ENCODE results near the gene ARRB2. TPM values are rescaled to one million over a fixed set of nuclear protein-coding genes. Genes with fewer than 3 reads are reported as not detected.

Gene ARRB2
- total RNA-seq, 1 experiment from 2014 or later = 82.2 TPM

GRCh38 chr17:4750606-4751005 lies 40.2 kb downstream of the ARRB2 start:
- intact Hi-C loops (cut with micrococcal nuclease; ENCODE audit: unreplicated experiment) = no loop called here
- Histone ChIP-seq H3K27ac (ENCODE audit: low read depth, low read length, poor library complexity, severe bottlenecking) (no peak overlapping the region), H3K27me3 (replicated peaks; ENCODE audit: insufficient read depth, low read depth, low read length, poor library complexity) (peaks cover 37% of the 10 kb centered on the region), H3K4me3 (ENCODE audit: low read depth, low read length, poor library complexity, severe bottlenecking) (no peak overlapping the region), H3K36me3 (ENCODE audit: insufficient read depth, low read length, poor library complexity, severe bottlenecking) (no peaks in the 10 kb centered on the region), H3K9me3 (ENCODE audit: low read depth, low read length, poor library complexity, severe bottlenecking) (no peaks in the 10 kb centered on the region), H3K4me1 (ENCODE audit: insufficient read depth, low read length, poor library complexity, severe bottlenecking) (peaks cover 2% of the 10 kb centered on the region)
- no peak for DNase-seq (ENCODE audit: low spot score)
- ChIA-PET CTCF (no interaction called here), POLR2A (ENCODE audit: low non-redundant PET) (no interaction called here)
- TF ChIP-seq CTCF (conservative IDR thresholded peaks at IDR 0.05; ENCODE audit: low read depth, low read length) = no peak
- no peak for TF ChIP-seq EZH2 (IDR thresholded peaks at IDR 0.05; ENCODE audit: borderline replicate concordance, low read depth, low read length, poor library complexity, severe bottlenecking)
- no TSS peak for BruUV-seq (replicated peaks)

GRCh38 chr17:4751932-4752331 lies 41.5 kb downstream of the ARRB2 start:
- intact Hi-C loops (cut with micrococcal nuclease; ENCODE audit: unreplicated experiment) = no loop called here
- POLR2A ChIA-PET (ENCODE audit: low non-redundant PET) = no interaction called here
- no peaks in the 10 kb centered on the region for H3K9me3 ChIP-seq (ENCODE audit: low read depth, low read length, poor library complexity, severe bottlenecking)
- H3K4me1 ChIP-seq (ENCODE audit: insufficient read depth, low read length, poor library complexity, severe bottlenecking) = no peaks in the 10 kb centered on the region
- CTCF ChIA-PET = no interaction called here
- DNase-seq (ENCODE audit: low spot score) = no peak
- H3K36me3 ChIP-seq (ENCODE audit: insufficient read depth, low read length, poor library complexity, severe bottlenecking) = no peaks in the 10 kb centered on the region
- BruUV-seq (replicated peaks) = no TSS peak
- H3K4me3 ChIP-seq (ENCODE audit: low read depth, low read length, poor library complexity, severe bottlenecking) = no peak overlapping the region
- peaks cover 37% of the 10 kb centered on the region for H3K27me3 ChIP-seq (replicated peaks; ENCODE audit: insufficient read depth, low read depth, low read length, poor library complexity)
- TF ChIP-seq CTCF (conservative IDR thresholded peaks at IDR 0.05; ENCODE audit: low read depth, low read length) = no peak
- no peak for TF ChIP-seq EZH2 (IDR thresholded peaks at IDR 0.05; ENCODE audit: borderline replicate concordance, low read depth, low read length, poor library complexity, severe bottlenecking)
- H3K27ac ChIP-seq (ENCODE audit: low read depth, low read length, poor library complexity, severe bottlenecking) = no peak overlapping the region

- ChIA-PET POLR2A (ENCODE audit: low non-redundant PET) (interaction anchor here (0.6 kb wide), 1 partner anchor 43 kb away, joined by 3 read pairs; no protein-coding TSS in a partner anchor), CTCF (no interaction called here)
- Histone ChIP-seq H3K27me3 (replicated peaks; ENCODE audit: insufficient read depth, low read depth, low read length, poor library complexity) (peaks cover 30% of the 10 kb centered on the region), H3K4me1 (ENCODE audit: insufficient read depth, low read length, poor library complexity, severe bottlenecking) (no peaks in the 10 kb centered on the region), H3K4me3 (ENCODE audit: low read depth, low read length, poor library complexity, severe bottlenecking) (no peak overlapping the region), H3K36me3 (ENCODE audit: insufficient read depth, low read length, poor library complexity, severe bottlenecking) (no peaks in the 10 kb centered on the region), H3K9me3 (ENCODE audit: low read depth, low read length, poor library complexity, severe bottlenecking) (no peaks in the 10 kb centered on the region), H3K27ac (ENCODE audit: low read depth, low read length, poor library complexity, severe bottlenecking) (no peak overlapping the region)
- intact Hi-C loops (cut with micrococcal nuclease; ENCODE audit: unreplicated experiment) = no loop called here
- TF ChIP-seq EZH2 (IDR thresholded peaks at IDR 0.05; ENCODE audit: borderline replicate concordance, low read depth, low read length, poor library complexity, severe bottlenecking) = no peak
- no peak for TF ChIP-seq CTCF (conservative IDR thresholded peaks at IDR 0.05; ENCODE audit: low read depth, low read length)
- no peak for DNase-seq (ENCODE audit: low spot score)
- no TSS peak for BruUV-seq (replicated peaks)
Measured at GRCh38 chr17:4753392-4753791, 43.0 kb downstream of the ARRB2 start.

All from A673 (cell line).